AG04450 (cell line): ENCODE results near the gene TSFM. TPM values are rescaled to one million over a fixed set of nuclear protein-coding genes. Genes with fewer than 3 reads are reported as not detected.
A peak's percentile ranks its signal among the peaks of the same experiment; 100 is the strongest.

Experiments
- CTCF ChIA-PET: fragments of 300-600, 350-600 bp; formaldehyde crosslinking; extraction: SDS; loops from one replicate; lab custom pipeline; 2022; ENCODE audit warnings: antibody characterized with exemption, inconsistent platforms; lab: Charles Lee
- POLR2A ChIA-PET: fragments of 350-600 bp; formaldehyde crosslinking; extraction: SDS; loops from one replicate; lab custom pipeline; 2021; ENCODE audit warnings: antibody characterized with exemption, inconsistent platforms; lab: Yijun Ruan, JAX
- DNase-seq: peaks from one replicate; pipeline ENCODE4 v3.0.0-alpha.2; 2011; ENCODE audit warnings: low read depth, low spot score
- H3K27ac ChIP-seq: one replicate; pipeline ENCODE4 v1.5.1; 2012; ENCODE audit warnings: low read depth, low read length, control low read depth
- H3K27me3 ChIP-seq: one replicate; pipeline ENCODE4 v1.6.0; 2012; ENCODE audit warnings: low read length; ENCODE audit not compliant: control insufficient read depth, insufficient read depth
- H3K4me3 ChIP-seq: 2 replicates; pipeline ENCODE4 v1.5.1; 2011; ENCODE audit warnings: mild to moderate bottlenecking, low read depth, low read length, control low read depth
- H3K9me3 ChIP-seq: 2 replicates; pipeline ENCODE4 v1.5.1; 2012; ENCODE audit warnings: low read length; ENCODE audit not compliant: control insufficient read depth, insufficient read depth
- CTCF ChIP-seq: IDR thresholded peaks from 2 replicates; pipeline ENCODE4 v1.5.1; 2011; ENCODE audit warnings: low read depth, low read length, control low read depth, inconsistent platforms
- polyA plus RNA-seq: library from polyadenylated mRNA; depleted of rRNA; stranded (reverse); fragments of >200 nt; gene quantifications from 2 replicates; pipeline ENCODE4 v1.2.3, GENCODE V29; 2011

TSFM gene
- polyA plus RNA-seq, 1 experiment = 22.3 TPM

GRCh38 chr12:57777367-57777766, 5.2 kb upstream of the TSFM start:
- Histone ChIP-seq H3K27ac (no peak overlapping the region), H3K27me3 (no peaks in the 10 kb centered on the region), H3K4me3 (no peak overlapping the region), H3K9me3 (no peaks in the 10 kb centered on the region; the same call in 1 of the 2 replicates)
- DNase-seq = no peak
- TF ChIP-seq CTCF = no peak
- POLR2A ChIA-PET = no interaction called here
- CTCF ChIA-PET = interaction anchor here (0.9 kb wide), 1 partner anchor 26 kb away, joined by 6 read pairs; no protein-coding TSS in a partner anchor

- Histone ChIP-seq H3K4me3 (no peak overlapping the region), H3K9me3 (no peaks in the 10 kb centered on the region; the same call in 1 of the 2 replicates), H3K27ac (no peak overlapping the region), H3K27me3 (no peaks in the 10 kb centered on the region)
- ChIA-PET POLR2A (no interaction called here), CTCF (interaction anchor here (0.9 kb wide), 1 partner anchor 25 kb away, joined by 6 read pairs; no protein-coding TSS in a partner anchor)
- DNase-seq = no peak
- TF ChIP-seq CTCF = no peak
These were observed 4.7 kb upstream of the TSFM start for GRCh38 chr12:57777911-57778310.

GRCh38 chr12:57779736-57780135, 2.9 kb upstream of the TSFM start:
- no peaks in the 10 kb centered on the region for H3K27me3 ChIP-seq
- POLR2A ChIA-PET = interaction anchor here (0.5 kb wide), 1 partner anchor 66 kb away, joined by 3 read pairs; no protein-coding TSS in a partner anchor
- CTCF ChIA-PET = interaction anchor here (0.6 to 1.6 kb wide), 4 partner anchors 23 to 176 kb away, joined by 3 to 6 read pairs (median 4); no protein-coding TSS in a partner anchor
- no peak for DNase-seq
- no peak overlapping the region for H3K4me3 ChIP-seq
- H3K9me3 ChIP-seq = no peaks in the 10 kb centered on the region; the same call in 1 of the 2 replicates
- no peak for TF ChIP-seq CTCF
- H3K27ac ChIP-seq = peak overlapping the region; percentile 31

GRCh38 chr12:57780284-57780897, 2.2 kb upstream of the TSFM start:
- ChIA-PET CTCF (interaction anchor here (0.7 to 1.6 kb wide), 4 partner anchors 22 to 125 kb away, joined by 3 to 6 read pairs (median 4); no protein-coding TSS in a partner anchor), POLR2A (no interaction called here)
- Histone ChIP-seq H3K27me3 (no peaks in the 10 kb centered on the region), H3K4me3 (no peak overlapping the region), H3K9me3 (no peaks in the 10 kb centered on the region; the same call in 1 of the 2 replicates), H3K27ac (no peak overlapping the region)
- DNase-seq = no peak
- TF ChIP-seq CTCF = no peak

- Histone ChIP-seq H3K27me3 (no peaks in the 10 kb centered on the region), H3K27ac (no peak overlapping the region), H3K9me3 (no peaks in the 10 kb centered on the region; the same call in 1 of the 2 replicates), H3K4me3 (no peak overlapping the region)
- no peak for TF ChIP-seq CTCF
- CTCF ChIA-PET = interaction anchor here (0.5 to 1.0 kb wide), 6 partner anchors 22 to 1077 kb away, joined by 3 to 5 read pairs (median 3); no protein-coding TSS in a partner anchor
- POLR2A ChIA-PET = interaction anchor here (0.5 kb wide), 1 partner anchor 36 kb away, joined by 3 read pairs; the partner anchor contains the start of gene TSPAN31
- no peak for DNase-seq
These were observed 1.3 kb upstream of the TSFM start for GRCh38 chr12:57781244-57781643.
